H9 (cell line): Measurements from ENCODE around the gene LIMA1. TPM values are rescaled to one million over a fixed set of nuclear protein-coding genes. Genes with fewer than 3 reads are reported as not detected.
"Not testable (repeated sequence)": the region's sequence is repeated elsewhere in the genome, so short reads cannot be mapped to it uniquely, and the experiment has no call there.

ENCODE experiments used
- DNase-seq: peaks from one replicate; pipeline ENCODE4 v3.0.0-alpha.2; 2017
- H2AFZ ChIP-seq: one replicate; pipeline ENCODE4 v1.6.1; 2013; ENCODE audit warnings: mild to moderate bottlenecking, low read length, control low read depth, moderate library complexity
- H2AK5ac ChIP-seq: 2 replicates; pipeline ENCODE4 v1.6.1; 2013; ENCODE audit warnings: low read length, control low read depth, mixed read lengths; ENCODE audit not compliant: insufficient read length
- H2BK120ac ChIP-seq: one replicate; pipeline ENCODE4 v1.6.1; 2013; ENCODE audit warnings: low read depth, mild to moderate bottlenecking, low read length, control low read depth, inconsistent platforms; ENCODE audit not compliant: poor library complexity, severe bottlenecking
- H2BK12ac ChIP-seq: 2 replicates; pipeline ENCODE4 v1.6.1; 2013; ENCODE audit warnings: low read length, control low read depth, mixed read lengths, low read depth; ENCODE audit not compliant: insufficient read length
- H2BK15ac ChIP-seq: 2 replicates; pipeline ENCODE4 v1.6.1; 2013; ENCODE audit warnings: low read depth, low read length, control low read depth
- H2BK20ac ChIP-seq: one replicate; pipeline ENCODE4 v1.6.1; 2013; ENCODE audit warnings: low read depth, mild to moderate bottlenecking, low read length, control low read depth, inconsistent platforms; ENCODE audit not compliant: poor library complexity, severe bottlenecking
- H2BK5ac ChIP-seq: 2 replicates; pipeline ENCODE4 v1.6.1; 2013; ENCODE audit warnings: low read length, control low read depth, mixed read lengths; ENCODE audit not compliant: insufficient read length
- H3K14ac ChIP-seq: 2 replicates; pipeline ENCODE4 v1.6.1; 2013; ENCODE audit warnings: low read length, control low read depth; ENCODE audit not compliant: insufficient read depth
- H3K18ac ChIP-seq: 2 replicates; pipeline ENCODE4 v1.6.1; 2013; ENCODE audit warnings: low read depth, mild to moderate bottlenecking, mixed read lengths, low read length, control low read depth; ENCODE audit not compliant: insufficient read length
- H3K23ac ChIP-seq: 2 replicates; pipeline ENCODE4 v1.6.1; 2013; ENCODE audit warnings: low read length, control low read depth, mixed read lengths, low read depth; ENCODE audit not compliant: insufficient read length
- H3K23me2 ChIP-seq: 2 replicates; pipeline ENCODE4 v1.6.1; 2013; ENCODE audit warnings: low read depth, mild to moderate bottlenecking, mixed read lengths, low read length, control low read depth; ENCODE audit not compliant: insufficient read length, poor library complexity, severe bottlenecking
- H3K27ac ChIP-seq: 2 replicates; pipeline ENCODE4 v1.5.1; 2013; ENCODE audit warnings: low read length, control low read depth, mixed read lengths, low read depth; ENCODE audit not compliant: insufficient read length
- H3K27me3 ChIP-seq: 2 replicates; pipeline ENCODE4 v1.6.1; 2013; ENCODE audit warnings: low read length, control low read depth, inconsistent platforms; ENCODE audit not compliant: insufficient read depth
- H3K4ac ChIP-seq: 2 replicates; pipeline ENCODE4 v1.6.1; 2013; ENCODE audit warnings: low read depth, mild to moderate bottlenecking, control low read depth, inconsistent platforms, low read length, moderate library complexity
- H3K4me1 ChIP-seq: 2 replicates; pipeline ENCODE4 v1.6.1; 2013; ENCODE audit warnings: low read length, control low read depth, inconsistent platforms; ENCODE audit not compliant: insufficient read depth
- H3K4me2 ChIP-seq: 2 replicates; pipeline ENCODE4 v1.6.1; 2013; ENCODE audit warnings: low read length, control low read depth, mixed read lengths; ENCODE audit not compliant: insufficient read length, insufficient read depth
- H3K56ac ChIP-seq: 2 replicates; pipeline ENCODE4 v1.6.1; 2013; ENCODE audit warnings: low read depth, mild to moderate bottlenecking, mixed read lengths, low read length, control low read depth; ENCODE audit not compliant: insufficient read length
- H3K79me1 ChIP-seq: 2 replicates; pipeline ENCODE4 v1.6.1; 2013; ENCODE audit warnings: low read depth, mild to moderate bottlenecking, moderate library complexity, low read length, control low read depth, inconsistent platforms; ENCODE audit not compliant: insufficient read depth, poor library complexity, severe bottlenecking
- H3K79me2 ChIP-seq: 2 replicates; pipeline ENCODE4 v1.6.1; 2013; ENCODE audit warnings: low read length, control low read depth, inconsistent platforms; ENCODE audit not compliant: insufficient read depth
- H3K9ac ChIP-seq: 2 replicates; pipeline ENCODE4 v1.6.1; 2013; ENCODE audit warnings: low read length, control low read depth, mixed read lengths; ENCODE audit not compliant: insufficient read length; ENCODE audit errors: extremely low read depth
- H3K9me3 ChIP-seq: one replicate; pipeline ENCODE4 v1.6.1; 2013; ENCODE audit warnings: low read depth, low read length, inconsistent platforms; ENCODE audit not compliant: control insufficient read depth
- H3T11ph ChIP-seq: one replicate; pipeline ENCODE4 v1.6.1; 2013; ENCODE audit warnings: mild to moderate bottlenecking, low read length, control low read depth, inconsistent platforms
- H4K20me1 ChIP-seq: one replicate; pipeline ENCODE4 v1.6.1; 2013; ENCODE audit not compliant: control insufficient read depth, insufficient read length, insufficient read depth
- H4K5ac ChIP-seq: 2 replicates; pipeline ENCODE4 v1.6.1; 2013; ENCODE audit warnings: low read depth, mild to moderate bottlenecking, mixed read lengths, low read length, control low read depth; ENCODE audit not compliant: insufficient read length
- H4K8ac ChIP-seq: replicated peaks from 2 replicates; pipeline ENCODE4 v1.6.1; 2013; ENCODE audit warnings: low read length, control low read depth, mixed read lengths, low read depth; ENCODE audit not compliant: insufficient read length
- H4K91ac ChIP-seq: 2 replicates; pipeline ENCODE4 v1.6.1; 2013; ENCODE audit warnings: low read depth, mild to moderate bottlenecking, moderate library complexity, mixed read lengths, low read length, control low read depth; ENCODE audit not compliant: insufficient read length
- H3K27ac Mint-ChIP-seq, 3 experiments: 2 replicates in 2 of 3; 3 replicates in 1 of 3; pipeline ENCODE4 v1.8.0; 2020 to 2021; ENCODE audit warnings: mixed read lengths in 3 of 3, mild to moderate bottlenecking in 1 of 3, moderate library complexity in 1 of 3
- H3K27me3 Mint-ChIP-seq: 2 replicates; pipeline ENCODE4 v1.8.0; 2021; ENCODE audit warnings: low read depth, mild to moderate bottlenecking, moderate library complexity, mixed read lengths
- H3K36me3 Mint-ChIP-seq, 3 experiments: 2 replicates in 2 of 3; 3 replicates in 1 of 3; pipeline ENCODE4 v1.8.0; 2020 to 2021; ENCODE audit warnings: low read depth in 3 of 3, mixed read lengths in 3 of 3; ENCODE audit not compliant: insufficient read depth in 1 of 3
- H3K4me1 Mint-ChIP-seq, 2 experiments: 2 replicates each; pipeline ENCODE4 v1.8.0; 2020; ENCODE audit warnings: mixed read lengths in 2 of 2
- H3K4me3 Mint-ChIP-seq, 2 experiments: 2 replicates in 1 of 2; 3 replicates in 1 of 2; pipeline ENCODE4 v1.8.0; 2020 to 2021; ENCODE audit warnings: mild to moderate bottlenecking in 2 of 2, mixed read lengths in 2 of 2, moderate library complexity in 1 of 2
- H3K9me3 Mint-ChIP-seq, 2 experiments: 2 replicates in 1 of 2; 3 replicates in 1 of 2; pipeline ENCODE4 v1.8.0; 2020; ENCODE audit warnings: mild to moderate bottlenecking in 2 of 2, mixed read lengths in 2 of 2, moderate library complexity in 1 of 2
- CTCF ChIP-seq: fragments of 200-600 bp; sonication (generic); conservative IDR thresholded peaks from 3 replicates; pipeline ENCODE4 v1.8.0; 2021; ENCODE audit warnings: antibody characterized with exemption, mild to moderate bottlenecking
- WGBS: extraction: QIAGEN DNeasy Blood & Tissue Kit; methylation state at CpG from one replicate; pipeline ENCODE4 v1.1.7; 2013; ENCODE audit warnings: missing lambda C conversion rate, low lambda C conversion rate, mixed read lengths; ENCODE audit not compliant: insufficient read length; ENCODE audit errors: extremely low coverage; 5-methylcytosine and 5-hydroxymethylcytosine counted together
- total RNA-seq: library from RNA; stranded (reverse); gene quantifications from 2 replicates; pipeline ENCODE4 v1.2.1, GENCODE V29; 2021

Gene LIMA1
- total RNA-seq, 1 experiment from 2014 or later = 40.8 TPM

GRCh38 chr12:50314636-50315312, 31.5 kb upstream of the LIMA1 start:
- H4K8ac ChIP-seq = no peak overlapping the region
- WGBS = no CpG with 5 or more reads among the region's 7 CpGs
- H2BK120ac ChIP-seq = no peak overlapping the region
- no peaks in the 10 kb centered on the region for H4K20me1 ChIP-seq
- H2BK12ac ChIP-seq = no peak overlapping the region
- no peak overlapping the region for H3K14ac ChIP-seq
- no peak for DNase-seq
- no peaks in the 10 kb centered on the region for H3K36me3 Mint-ChIP-seq
- no peak overlapping the region for H3K56ac ChIP-seq
- H2BK20ac ChIP-seq = no peak overlapping the region
- H3K9me3 Mint-ChIP-seq = no peaks in the 10 kb centered on the region
- no peak overlapping the region for H2BK5ac ChIP-seq
- no peak overlapping the region for H3K23ac ChIP-seq
- no peaks in the 10 kb centered on the region for H3K27me3 Mint-ChIP-seq
- no peaks in the 10 kb centered on the region for H3K23me2 ChIP-seq
- H3K79me2 ChIP-seq = no peaks in the 10 kb centered on the region
- H3K4me3 Mint-ChIP-seq = no peak overlapping the region
- no peak overlapping the region for H2AFZ ChIP-seq
- no peak overlapping the region for H3K27ac Mint-ChIP-seq
- H3K27ac ChIP-seq = no peak overlapping the region
- H3K4me1 Mint-ChIP-seq = peaks cover 10% of the 10 kb centered on the region in 2 experiments
- no peak overlapping the region for H4K5ac ChIP-seq
- H3K79me1 ChIP-seq = no peaks in the 10 kb centered on the region
- no peaks in the 10 kb centered on the region for H3K9me3 ChIP-seq
- peaks cover 8% of the 10 kb centered on the region for H3K4me1 ChIP-seq
- no peak overlapping the region for H2AK5ac ChIP-seq
- H4K91ac ChIP-seq = no peak overlapping the region
- no peak overlapping the region for H3K4ac ChIP-seq
- H3K4me2 ChIP-seq = no peak overlapping the region
- H3K27me3 ChIP-seq = no peaks in the 10 kb centered on the region
- no peak overlapping the region for H3K9ac ChIP-seq
- no peak overlapping the region for H3K18ac ChIP-seq
- no peak overlapping the region for H2BK15ac ChIP-seq
- peak; percentile 82 for TF ChIP-seq CTCF
- no peak overlapping the region for H3T11ph ChIP-seq

DNA sequence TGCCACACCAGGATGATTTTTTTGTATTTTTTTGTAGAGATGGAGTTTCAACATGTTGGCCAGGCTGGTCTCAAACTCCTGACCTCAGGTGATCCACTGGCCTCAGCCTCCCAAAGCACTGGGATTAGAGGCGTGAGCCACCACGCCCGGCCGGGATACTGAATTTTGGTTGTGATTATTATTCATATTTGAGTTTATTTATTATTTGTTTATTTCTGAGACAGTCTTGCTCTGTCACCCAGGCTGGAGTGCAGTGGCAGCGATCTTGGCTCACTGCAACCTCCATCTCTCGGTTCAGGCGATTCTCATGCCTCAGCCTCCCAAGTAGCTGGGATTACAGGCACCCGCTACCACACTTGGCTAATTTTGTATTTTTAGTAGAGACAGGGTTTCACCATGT, 30.7 kb upstream of the LIMA1 start:
- not testable (repeated sequence) for H3K27me3 Mint-ChIP-seq, H3K79me2 ChIP-seq, H3K4me1 ChIP-seq, H4K20me1 ChIP-seq, H3K79me1 ChIP-seq, H3K18ac ChIP-seq, H3K27me3 ChIP-seq, H3K36me3 Mint-ChIP-seq, H2BK12ac ChIP-seq, H2BK5ac ChIP-seq, H3K4me3 Mint-ChIP-seq, H2BK120ac ChIP-seq, H3K27ac Mint-ChIP-seq, H4K8ac ChIP-seq, H4K5ac ChIP-seq, H2AK5ac ChIP-seq, H3K9me3 Mint-ChIP-seq, H3K23ac ChIP-seq, H4K91ac ChIP-seq, H3K4me2 ChIP-seq, H2BK20ac ChIP-seq, H3K23me2 ChIP-seq, H3K9me3 ChIP-seq, H2BK15ac ChIP-seq, DNase-seq, H3K4ac ChIP-seq, H3K27ac ChIP-seq, H3K14ac ChIP-seq, H3K56ac ChIP-seq, H3T11ph ChIP-seq, H2AFZ ChIP-seq, H3K9ac ChIP-seq
- H3K4me1 Mint-ChIP-seq = peaks cover 12% of the 10 kb centered on the region in 2 experiments
- no CpG with 5 or more reads among the region's 8 CpGs for WGBS
